Airway epithelial cell (primary cell): ENCODE data around the gene TGIF2. TPM values are rescaled to one million over a fixed set of nuclear protein-coding genes. Genes with fewer than 3 reads are reported as not detected.

Source experiments
- total RNA-seq: library from RNA; depleted of rRNA; stranded (reverse); fragments of >200 nt; gene quantifications from 2 replicates; pipeline ENCODE4 v1.2.3, GENCODE V29; 2015

TGIF2 gene
- 11.0 and 14.7 TPM in 2 replicates for total RNA-seq

DNA sequence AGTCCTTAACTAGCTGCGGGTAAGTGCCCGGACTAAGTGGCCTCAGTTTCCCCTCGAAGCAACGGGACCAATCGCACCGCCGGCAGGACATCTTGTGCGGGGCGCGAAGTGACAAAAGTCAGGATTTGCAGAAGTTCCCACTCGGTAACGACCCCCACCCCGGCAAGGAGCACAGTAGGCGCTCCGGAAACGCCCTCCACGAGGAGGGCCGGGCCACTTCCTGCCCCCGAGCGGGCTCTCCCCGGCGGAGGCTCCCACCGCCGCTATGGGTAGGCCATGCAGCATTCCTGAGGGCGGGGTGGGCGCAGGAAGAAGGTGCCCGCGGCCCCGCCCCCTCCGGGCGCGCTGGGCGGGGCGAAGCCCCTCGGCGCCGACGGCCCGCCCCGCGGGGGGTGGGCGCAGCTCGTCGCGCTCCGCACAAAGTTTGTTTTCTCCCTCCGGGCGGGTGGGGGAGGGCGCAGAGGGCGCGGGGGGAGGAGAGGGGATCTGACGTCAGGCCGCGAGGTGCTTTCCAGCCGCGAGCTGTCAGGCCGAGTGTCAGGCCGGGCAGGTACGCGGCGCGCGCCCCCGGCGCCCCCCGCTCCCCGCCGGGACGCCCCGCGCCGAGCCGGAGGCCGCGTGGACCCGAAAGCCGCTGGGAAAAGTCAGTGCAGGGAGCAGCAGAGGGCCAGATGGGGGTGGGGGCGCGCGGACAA is at the start of gene TGIF2:
TGIF2 (plus strand) TSS at position 495 of the 695 bp plus-strand sequence. CDS start 5,178 bp downstream, outside the sequence.

DNA sequence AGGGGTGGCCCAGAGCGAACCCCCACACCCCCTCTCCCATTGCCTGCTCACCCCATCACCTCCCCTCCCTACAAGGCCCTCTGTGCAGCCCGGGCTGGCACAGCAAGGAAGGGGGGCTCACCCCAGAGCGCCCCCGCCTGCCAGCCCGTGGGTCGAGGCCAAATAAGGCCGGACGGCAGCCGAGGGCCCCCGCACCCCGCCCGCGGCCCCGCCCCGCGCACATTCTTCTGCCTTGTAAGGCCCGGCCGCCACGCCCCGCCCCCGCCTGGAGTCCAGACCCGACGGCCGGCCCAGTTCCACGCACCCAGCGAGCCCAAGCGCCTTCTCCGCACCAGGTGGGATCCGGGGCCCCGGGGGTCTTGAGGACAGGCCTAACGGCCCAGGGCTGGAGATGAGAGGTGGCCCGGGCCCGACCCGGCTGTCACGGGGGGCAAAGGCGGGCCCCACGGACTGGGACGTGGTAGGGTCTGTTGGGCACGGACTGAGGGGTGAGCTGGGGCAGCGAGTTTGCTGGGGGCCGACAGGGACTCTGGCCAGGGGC is 32.1 kb upstream of the TGIF2 start, which contains the start of gene MYL9:
MYL9 (plus strand) TSS at position 293 of the 541 bp plus-strand sequence. CDS start 3,366 bp downstream, outside the sequence.

DNA sequence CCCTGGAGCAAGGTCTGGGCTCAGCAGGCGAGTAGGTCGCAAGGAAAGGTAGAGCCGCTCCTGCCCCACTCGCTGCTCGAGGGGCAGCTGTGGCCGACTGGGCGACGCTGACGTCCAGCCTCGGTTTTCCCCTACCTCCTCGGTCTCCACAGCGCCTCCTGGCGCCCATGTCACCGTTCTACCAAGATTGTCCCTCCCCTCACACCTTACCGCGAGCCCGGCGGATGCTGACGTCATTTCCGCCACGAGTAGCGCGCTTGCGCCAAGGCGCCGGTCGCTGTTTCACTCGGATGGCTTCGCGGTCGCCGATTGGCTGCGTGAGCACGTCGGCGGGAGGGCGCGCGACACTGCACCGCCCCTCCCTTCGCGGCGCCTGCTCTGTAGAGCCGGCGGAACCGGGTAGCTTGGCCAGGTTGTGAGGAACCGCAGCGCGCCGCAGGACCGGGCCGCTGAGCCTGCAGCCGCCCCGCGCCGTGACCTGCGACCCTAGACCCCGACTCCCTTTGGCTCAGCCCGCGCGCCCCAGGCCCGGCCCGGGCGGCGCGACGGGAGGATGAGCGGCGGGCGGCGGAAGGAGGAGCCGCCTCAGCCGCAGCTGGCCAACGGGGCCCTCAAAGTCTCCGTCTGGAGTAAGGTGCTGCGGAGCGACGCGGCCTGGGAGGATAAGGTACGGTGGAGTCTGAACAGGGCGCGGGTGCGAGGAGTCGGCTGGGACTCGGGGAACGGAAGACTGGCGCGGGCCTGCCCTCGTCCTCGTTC is 32.2 kb downstream of the TGIF2 start, which contains the start of gene RAB5IF:
RAB5IF (plus strand) TSS at position 381 of the 759 bp plus-strand sequence; CDS start at position 554, 173 bp downstream.

Other genes with a start within 250 kb of the TGIF2 start
- gene MYL9, start 32.1 kb upstream of the TGIF2 start, total RNA-seq, result 4.8 and 5.4 TPM in 2 replicates
- 150 and 156 TPM in 2 replicates for gene RAB5IF, start 32.2 kb downstream of the TGIF2 start, total RNA-seq
- not detected in 2 replicates for gene SLA2, start 72.6 kb downstream of the TGIF2 start, total RNA-seq
- gene NDRG3, start 172.5 kb downstream of the TGIF2 start, total RNA-seq, result 12.4 and 18.4 TPM in 2 replicates
- gene DSN1, start 200.2 kb downstream of the TGIF2 start, total RNA-seq, result 8.7 and 15.0 TPM in 2 replicates